ENCODE data around the gene CD109.
"Not testable (repeated sequence)": the region's sequence is repeated elsewhere in the genome, so short reads cannot be mapped to it uniquely, and the experiment has no call there.

GRCh38 chr6:73805221-73805620 is 109.2 kb downstream of the CD109 start:
- TF ChIP-seq POLR2A, CTCF (IDR thresholded peaks at IDR 0.05): not testable (repeated sequence)
